H9 (cell line): Measurements from ENCODE around the gene SIPA1L3. TPM values are rescaled to one million over a fixed set of nuclear protein-coding genes. Genes with fewer than 3 reads are reported as not detected.
A peak's percentile ranks its signal among the peaks of the same experiment; 100 is the strongest.

ENCODE experiments used
- DNase-seq: peaks from one replicate; pipeline ENCODE4 v3.0.0-alpha.2; 2017
- H2AFZ ChIP-seq: one replicate; pipeline ENCODE4 v1.6.1; 2013; ENCODE audit warnings: mild to moderate bottlenecking, low read length, control low read depth, moderate library complexity
- H2AK5ac ChIP-seq: 2 replicates; pipeline ENCODE4 v1.6.1; 2013; ENCODE audit warnings: low read length, control low read depth, mixed read lengths; ENCODE audit not compliant: insufficient read length
- H2BK120ac ChIP-seq: one replicate; pipeline ENCODE4 v1.6.1; 2013; ENCODE audit warnings: low read depth, mild to moderate bottlenecking, low read length, control low read depth, inconsistent platforms; ENCODE audit not compliant: poor library complexity, severe bottlenecking
- H2BK12ac ChIP-seq: 2 replicates; pipeline ENCODE4 v1.6.1; 2013; ENCODE audit warnings: low read length, control low read depth, mixed read lengths, low read depth; ENCODE audit not compliant: insufficient read length
- H2BK15ac ChIP-seq: 2 replicates; pipeline ENCODE4 v1.6.1; 2013; ENCODE audit warnings: low read depth, low read length, control low read depth
- H2BK20ac ChIP-seq: one replicate; pipeline ENCODE4 v1.6.1; 2013; ENCODE audit warnings: low read depth, mild to moderate bottlenecking, low read length, control low read depth, inconsistent platforms; ENCODE audit not compliant: poor library complexity, severe bottlenecking
- H2BK5ac ChIP-seq: 2 replicates; pipeline ENCODE4 v1.6.1; 2013; ENCODE audit warnings: low read length, control low read depth, mixed read lengths; ENCODE audit not compliant: insufficient read length
- H3K14ac ChIP-seq: 2 replicates; pipeline ENCODE4 v1.6.1; 2013; ENCODE audit warnings: low read length, control low read depth; ENCODE audit not compliant: insufficient read depth
- H3K18ac ChIP-seq: 2 replicates; pipeline ENCODE4 v1.6.1; 2013; ENCODE audit warnings: low read depth, mild to moderate bottlenecking, mixed read lengths, low read length, control low read depth; ENCODE audit not compliant: insufficient read length
- H3K23ac ChIP-seq: 2 replicates; pipeline ENCODE4 v1.6.1; 2013; ENCODE audit warnings: low read length, control low read depth, mixed read lengths, low read depth; ENCODE audit not compliant: insufficient read length
- H3K23me2 ChIP-seq: 2 replicates; pipeline ENCODE4 v1.6.1; 2013; ENCODE audit warnings: low read depth, mild to moderate bottlenecking, mixed read lengths, low read length, control low read depth; ENCODE audit not compliant: insufficient read length, poor library complexity, severe bottlenecking
- H3K27ac ChIP-seq: 2 replicates; pipeline ENCODE4 v1.5.1; 2013; ENCODE audit warnings: low read length, control low read depth, mixed read lengths, low read depth; ENCODE audit not compliant: insufficient read length
- H3K27me3 ChIP-seq: 2 replicates; pipeline ENCODE4 v1.6.1; 2013; ENCODE audit warnings: low read length, control low read depth, inconsistent platforms; ENCODE audit not compliant: insufficient read depth
- H3K4ac ChIP-seq: 2 replicates; pipeline ENCODE4 v1.6.1; 2013; ENCODE audit warnings: low read depth, mild to moderate bottlenecking, control low read depth, inconsistent platforms, low read length, moderate library complexity
- H3K4me1 ChIP-seq: 2 replicates; pipeline ENCODE4 v1.6.1; 2013; ENCODE audit warnings: low read length, control low read depth, inconsistent platforms; ENCODE audit not compliant: insufficient read depth
- H3K4me2 ChIP-seq: 2 replicates; pipeline ENCODE4 v1.6.1; 2013; ENCODE audit warnings: low read length, control low read depth, mixed read lengths; ENCODE audit not compliant: insufficient read length, insufficient read depth
- H3K56ac ChIP-seq: 2 replicates; pipeline ENCODE4 v1.6.1; 2013; ENCODE audit warnings: low read depth, mild to moderate bottlenecking, mixed read lengths, low read length, control low read depth; ENCODE audit not compliant: insufficient read length
- H3K79me1 ChIP-seq: 2 replicates; pipeline ENCODE4 v1.6.1; 2013; ENCODE audit warnings: low read depth, mild to moderate bottlenecking, moderate library complexity, low read length, control low read depth, inconsistent platforms; ENCODE audit not compliant: insufficient read depth, poor library complexity, severe bottlenecking
- H3K79me2 ChIP-seq: 2 replicates; pipeline ENCODE4 v1.6.1; 2013; ENCODE audit warnings: low read length, control low read depth, inconsistent platforms; ENCODE audit not compliant: insufficient read depth
- H3K9ac ChIP-seq: 2 replicates; pipeline ENCODE4 v1.6.1; 2013; ENCODE audit warnings: low read length, control low read depth, mixed read lengths; ENCODE audit not compliant: insufficient read length; ENCODE audit errors: extremely low read depth
- H3K9me3 ChIP-seq: one replicate; pipeline ENCODE4 v1.6.1; 2013; ENCODE audit warnings: low read depth, low read length, inconsistent platforms; ENCODE audit not compliant: control insufficient read depth
- H3T11ph ChIP-seq: one replicate; pipeline ENCODE4 v1.6.1; 2013; ENCODE audit warnings: mild to moderate bottlenecking, low read length, control low read depth, inconsistent platforms
- H4K20me1 ChIP-seq: one replicate; pipeline ENCODE4 v1.6.1; 2013; ENCODE audit not compliant: control insufficient read depth, insufficient read length, insufficient read depth
- H4K5ac ChIP-seq: 2 replicates; pipeline ENCODE4 v1.6.1; 2013; ENCODE audit warnings: low read depth, mild to moderate bottlenecking, mixed read lengths, low read length, control low read depth; ENCODE audit not compliant: insufficient read length
- H4K8ac ChIP-seq: replicated peaks from 2 replicates; pipeline ENCODE4 v1.6.1; 2013; ENCODE audit warnings: low read length, control low read depth, mixed read lengths, low read depth; ENCODE audit not compliant: insufficient read length
- H4K91ac ChIP-seq: 2 replicates; pipeline ENCODE4 v1.6.1; 2013; ENCODE audit warnings: low read depth, mild to moderate bottlenecking, moderate library complexity, mixed read lengths, low read length, control low read depth; ENCODE audit not compliant: insufficient read length
- H3K27ac Mint-ChIP-seq, 3 experiments: 2 replicates in 2 of 3; 3 replicates in 1 of 3; pipeline ENCODE4 v1.8.0; 2020 to 2021; ENCODE audit warnings: mixed read lengths in 3 of 3, mild to moderate bottlenecking in 1 of 3, moderate library complexity in 1 of 3
- H3K27me3 Mint-ChIP-seq: 2 replicates; pipeline ENCODE4 v1.8.0; 2021; ENCODE audit warnings: low read depth, mild to moderate bottlenecking, moderate library complexity, mixed read lengths
- H3K36me3 Mint-ChIP-seq, 3 experiments: 2 replicates in 2 of 3; 3 replicates in 1 of 3; pipeline ENCODE4 v1.8.0; 2020 to 2021; ENCODE audit warnings: low read depth in 3 of 3, mixed read lengths in 3 of 3; ENCODE audit not compliant: insufficient read depth in 1 of 3
- H3K4me1 Mint-ChIP-seq, 2 experiments: 2 replicates each; pipeline ENCODE4 v1.8.0; 2020; ENCODE audit warnings: mixed read lengths in 2 of 2
- H3K4me3 Mint-ChIP-seq, 2 experiments: 2 replicates in 1 of 2; 3 replicates in 1 of 2; pipeline ENCODE4 v1.8.0; 2020 to 2021; ENCODE audit warnings: mild to moderate bottlenecking in 2 of 2, mixed read lengths in 2 of 2, moderate library complexity in 1 of 2
- H3K9me3 Mint-ChIP-seq, 2 experiments: 2 replicates in 1 of 2; 3 replicates in 1 of 2; pipeline ENCODE4 v1.8.0; 2020; ENCODE audit warnings: mild to moderate bottlenecking in 2 of 2, mixed read lengths in 2 of 2, moderate library complexity in 1 of 2
- WGBS: extraction: QIAGEN DNeasy Blood & Tissue Kit; methylation state at CpG from one replicate; pipeline ENCODE4 v1.1.7; 2013; ENCODE audit warnings: missing lambda C conversion rate, low lambda C conversion rate, mixed read lengths; ENCODE audit not compliant: insufficient read length; ENCODE audit errors: extremely low coverage; 5-methylcytosine and 5-hydroxymethylcytosine counted together
- total RNA-seq: library from RNA; stranded (reverse); gene quantifications from 2 replicates; pipeline ENCODE4 v1.2.1, GENCODE V29; 2021
- TF ChIP-seq, protein P1 (sequence below): fragments of 200-600 bp; sonication (generic); conservative IDR thresholded peaks from 3 replicates; pipeline ENCODE4 v1.8.0; 2021; ENCODE audit warnings: antibody characterized with exemption, mild to moderate bottlenecking

Gene SIPA1L3
- total RNA-seq, 1 experiment from 2014 or later = 40.1 TPM

DNA sequence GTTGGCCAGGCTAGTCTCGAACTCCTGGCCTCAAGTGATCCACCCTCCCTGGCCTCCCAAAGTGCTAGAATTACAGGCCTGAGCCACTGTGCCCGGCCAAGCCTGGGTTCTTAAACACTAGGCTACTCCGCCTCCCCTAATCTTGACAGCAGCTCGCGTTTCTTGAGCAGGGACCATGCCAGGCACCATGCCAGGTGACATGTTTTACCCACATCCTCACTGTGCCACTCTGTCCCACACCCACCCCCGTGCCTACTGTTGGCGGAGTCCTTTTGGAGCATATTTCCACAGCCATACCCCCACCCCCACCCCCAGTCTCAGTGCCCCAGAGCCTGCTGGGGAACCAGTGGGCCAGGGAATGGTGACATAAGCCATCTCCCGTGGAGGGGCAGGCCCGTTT is 218.2 kb downstream of the SIPA1L3 start:
- H4K20me1 ChIP-seq = no peaks in the 10 kb centered on the region
- no peaks in the 10 kb centered on the region for H3K27me3 Mint-ChIP-seq
- H4K5ac ChIP-seq = no peak overlapping the region
- no peak overlapping the region for H3K4ac ChIP-seq
- H3K4me3 Mint-ChIP-seq = no peak overlapping the region
- peak overlapping the region in 1 of 3 experiments; percentile 69; a peak in 1 of 7 replicates for H3K27ac Mint-ChIP-seq
- no peaks in the 10 kb centered on the region for H3K27me3 ChIP-seq
- H3K27ac ChIP-seq = no peak overlapping the region
- H3K14ac ChIP-seq = no peak overlapping the region
- H2AK5ac ChIP-seq = no peak overlapping the region
- no peak overlapping the region for H2BK5ac ChIP-seq
- H3K56ac ChIP-seq = no peak overlapping the region
- H3K36me3 Mint-ChIP-seq = peaks cover 35 to 43% (median 42%) of the 10 kb centered on the region in 3 experiments
- no peaks in the 10 kb centered on the region for H3K23me2 ChIP-seq
- no peak overlapping the region for H2BK20ac ChIP-seq
- H3K79me2 ChIP-seq = no peaks in the 10 kb centered on the region
- H3K4me1 ChIP-seq = no peaks in the 10 kb centered on the region
- no peak overlapping the region for H2AFZ ChIP-seq
- H3K18ac ChIP-seq = no peak overlapping the region
- H3K4me2 ChIP-seq = no peak overlapping the region
- no peaks in the 10 kb centered on the region for H3K4me1 Mint-ChIP-seq
- no peak overlapping the region for H2BK120ac ChIP-seq
- H3K9me3 Mint-ChIP-seq = peaks cover 20 to 22% of the 10 kb centered on the region in 2 experiments
- no CpG with 5 or more reads among the region's 9 CpGs for WGBS
- no peak overlapping the region for H4K91ac ChIP-seq
- H3T11ph ChIP-seq = no peak overlapping the region
- H2BK12ac ChIP-seq = no peak overlapping the region
- no peaks in the 10 kb centered on the region for H3K79me1 ChIP-seq
- no peak overlapping the region for H3K9ac ChIP-seq
- H3K9me3 ChIP-seq = peaks cover 7% of the 10 kb centered on the region
- no peak for DNase-seq
- no peak overlapping the region for H3K23ac ChIP-seq
- no peak overlapping the region for H2BK15ac ChIP-seq
- TF ChIP-seq, protein P1, sequence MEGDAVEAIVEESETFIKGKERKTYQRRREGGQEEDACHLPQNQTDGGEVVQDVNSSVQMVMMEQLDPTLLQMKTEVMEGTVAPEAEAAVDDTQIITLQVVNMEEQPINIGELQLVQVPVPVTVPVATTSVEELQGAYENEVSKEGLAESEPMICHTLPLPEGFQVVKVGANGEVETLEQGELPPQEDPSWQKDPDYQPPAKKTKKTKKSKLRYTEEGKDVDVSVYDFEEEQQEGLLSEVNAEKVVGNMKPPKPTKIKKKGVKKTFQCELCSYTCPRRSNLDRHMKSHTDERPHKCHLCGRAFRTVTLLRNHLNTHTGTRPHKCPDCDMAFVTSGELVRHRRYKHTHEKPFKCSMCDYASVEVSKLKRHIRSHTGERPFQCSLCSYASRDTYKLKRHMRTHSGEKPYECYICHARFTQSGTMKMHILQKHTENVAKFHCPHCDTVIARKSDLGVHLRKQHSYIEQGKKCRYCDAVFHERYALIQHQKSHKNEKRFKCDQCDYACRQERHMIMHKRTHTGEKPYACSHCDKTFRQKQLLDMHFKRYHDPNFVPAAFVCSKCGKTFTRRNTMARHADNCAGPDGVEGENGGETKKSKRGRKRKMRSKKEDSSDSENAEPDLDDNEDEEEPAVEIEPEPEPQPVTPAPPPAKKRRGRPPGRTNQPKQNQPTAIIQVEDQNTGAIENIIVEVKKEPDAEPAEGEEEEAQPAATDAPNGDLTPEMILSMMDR = no peak
- H4K8ac ChIP-seq = no peak overlapping the region
